Colonic mucosa (tissue), 4 donors: ENCODE results near the gene RAPGEFL1. TPM values are rescaled to one million over a fixed set of nuclear protein-coding genes. Genes with fewer than 3 reads are reported as not detected.

Experiments used
- DNase-seq: peaks from one replicate; pipeline ENCODE4 v3.0.0-alpha.2; 2020
- H3K27ac ChIP-seq: fragments of 200-600 bp; one replicate; pipeline ENCODE4 v1.8.0; 2021
- H3K27me3 ChIP-seq: fragments of 200-600 bp; one replicate; pipeline ENCODE4 v1.8.0; 2021
- H3K36me3 ChIP-seq: fragments of 200-600 bp; one replicate; pipeline ENCODE4 v1.8.0; 2021
- H3K4me1 ChIP-seq: fragments of 200-600 bp; one replicate; pipeline ENCODE4 v1.8.0; 2021; ENCODE audit warnings: mild to moderate bottlenecking
- H3K4me3 ChIP-seq: fragments of 200-600 bp; one replicate; pipeline ENCODE4 v1.8.0; 2021
- H3K9ac ChIP-seq, 2 donors: one replicate each; pipeline ENCODE4 v1.7.0; 2013; ENCODE audit warnings: control low read depth in 2 of 2, low read depth in 2 of 2, low read length in 2 of 2
- H3K9me3 ChIP-seq: fragments of 200-600 bp; one replicate; pipeline ENCODE4 v1.8.0; 2021
- CTCF ChIP-seq: fragments of 200-600 bp; IDR thresholded peaks from one replicate; pipeline ENCODE4 v1.8.0; 2022; ENCODE audit warnings: antibody characterized with exemption, mild to moderate bottlenecking
- intact Hi-C: fragments of 100-400 bp; cut with DNase I; formaldehyde crosslinking; loops from one replicate; pipeline ENCODE4 v1.14.1; 2022
- total RNA-seq, 2 donors: library from RNA; stranded (reverse); fragmentation: NEBNext Ultra II Directional in 1 of 2; extraction: Animal tissue kit (Norgen Biotek cat#: 25700) in 1 of 2; gene quantifications; one replicate each; pipeline ENCODE4 v1.2.1, GENCODE V29; 2021
- donor health status: healthy.
- donor health status: DM: no; HTN: no; CAD: no.
- donor health status: DM: no; HTN: no; CAD: no.

RAPGEFL1 gene
- 100 to 1,000 TPM in 1 of 2 donors, 10 to 100 TPM in 1; 98.2 to 108 TPM for total RNA-seq

GRCh38 chr17:40177275-40177874, at the start of gene RAPGEFL1:
RAPGEFL1 (plus strand) TSS chr17:40177470; CDS start chr17:40177862, 392 bp downstream.
- intact Hi-C loops: no loop called here
- peak; percentile 93 for DNase-seq
- Histone ChIP-seq H3K27ac (peak within 1 kb of the TSS; percentile 86), H3K4me1 (peaks cover 11% of the 10 kb centered on the region), H3K9me3 (no peaks in the 10 kb centered on the region), H3K27me3 (no peaks in the 10 kb centered on the region), H3K36me3 (no peaks in the 10 kb centered on the region), H3K9ac (peak within 1 kb of the TSS; percentile 58 to 88), H3K4me3 (peak within 1 kb of the TSS; percentile 48)
- no peak for TF ChIP-seq CTCF

GRCh38 chr17:40129498-40129897, 47.8 kb upstream of the RAPGEFL1 start:
- no peak overlapping the region for H3K9ac ChIP-seq
- intact Hi-C loops: no loop called here
- H3K36me3 ChIP-seq: peaks cover 7% of the 10 kb centered on the region
- TF ChIP-seq CTCF: no peak
- H3K27ac ChIP-seq: no peak overlapping the region
- DNase-seq: no peak
- H3K4me3 ChIP-seq: no peak overlapping the region
- H3K4me1 ChIP-seq: no peaks in the 10 kb centered on the region
- no peaks in the 10 kb centered on the region for H3K27me3 ChIP-seq
- no peaks in the 10 kb centered on the region for H3K9me3 ChIP-seq

DNA sequence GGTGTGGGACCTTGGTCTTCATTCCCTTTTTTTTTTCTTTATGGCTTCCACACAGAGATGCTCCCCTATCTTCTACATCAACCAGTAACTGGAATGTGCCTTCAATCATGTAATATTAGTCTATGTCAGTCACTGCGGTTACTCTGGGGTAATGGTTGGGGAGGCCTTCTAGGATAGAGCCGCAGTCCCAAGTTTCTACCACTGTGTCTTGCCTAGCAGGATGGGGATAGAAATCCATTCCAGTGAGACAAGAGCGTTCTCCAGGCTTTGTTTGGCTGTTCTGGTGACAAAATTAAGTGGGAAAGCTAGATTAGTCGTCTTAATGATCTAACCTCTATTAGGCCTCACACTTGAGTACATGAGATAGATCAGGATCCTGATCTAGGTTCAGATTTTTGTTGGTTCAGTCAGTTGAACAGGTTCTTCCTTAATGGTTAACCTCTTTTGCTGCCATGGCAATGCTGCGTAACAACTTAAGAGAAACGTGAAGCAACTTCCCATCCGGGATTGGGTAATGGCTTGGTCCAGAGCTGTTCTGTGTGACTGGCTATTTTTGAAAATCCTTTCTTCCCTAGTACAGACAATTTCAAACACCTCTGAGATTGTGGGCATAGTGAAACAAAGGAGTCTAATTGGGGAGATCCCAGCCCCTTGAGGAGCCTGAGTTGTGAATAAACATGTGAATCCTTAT, 46.8 kb upstream of the RAPGEFL1 start:
- Histone ChIP-seq H3K36me3 (peaks cover 7% of the 10 kb centered on the region), H3K9me3 (no peaks in the 10 kb centered on the region), H3K4me3 (no peak overlapping the region), H3K27ac (no peak overlapping the region), H3K4me1 (no peaks in the 10 kb centered on the region), H3K9ac (no peak overlapping the region), H3K27me3 (no peaks in the 10 kb centered on the region)
- no peak for DNase-seq
- intact Hi-C loops: no loop called here
- no peak for TF ChIP-seq CTCF

DNA sequence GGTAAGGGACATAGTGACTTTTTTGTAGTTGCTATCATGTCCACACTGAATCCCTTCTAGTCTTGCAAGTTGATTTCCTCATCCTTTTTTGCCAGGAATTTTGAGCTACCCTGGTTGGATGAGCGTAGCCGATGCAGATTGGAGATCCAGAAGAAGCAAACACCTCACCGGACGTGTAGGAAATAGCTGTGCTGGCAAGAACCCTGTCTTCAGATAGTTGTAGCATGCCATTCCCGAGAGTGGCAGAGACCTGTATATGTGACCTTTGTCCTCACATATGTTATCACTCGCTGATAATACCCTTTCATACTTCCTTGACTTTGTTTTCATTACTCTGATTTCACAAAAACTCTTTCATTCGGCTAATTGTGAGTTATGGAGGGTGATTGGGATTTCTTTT, 43.1 kb upstream of the RAPGEFL1 start:
- peak overlapping the region; percentile 29 for H3K27ac ChIP-seq

DNA sequence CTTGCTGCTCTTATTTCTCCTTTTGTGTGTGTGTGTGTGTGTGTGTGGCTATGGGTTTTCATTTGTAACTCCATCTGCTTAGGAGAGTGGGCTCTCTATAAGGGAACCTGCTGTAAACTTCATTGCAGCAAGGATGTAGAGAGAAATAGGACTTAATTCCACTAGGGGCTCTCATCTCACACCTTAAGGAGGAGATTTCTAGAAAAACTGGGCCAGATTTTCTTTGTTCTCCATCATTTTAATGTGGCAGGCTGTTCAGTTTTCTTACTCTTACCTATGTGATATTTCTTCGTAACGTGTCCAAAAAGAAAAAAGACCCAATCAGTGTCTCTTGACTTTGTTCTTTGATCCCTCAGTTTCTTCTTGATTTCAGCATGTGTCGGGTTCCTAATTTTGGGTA, 41.5 kb upstream of the RAPGEFL1 start:
- no peak for TF ChIP-seq CTCF
- H3K9ac ChIP-seq: no peak overlapping the region
- intact Hi-C loops: no loop called here
- peaks cover 6% of the 10 kb centered on the region for H3K4me1 ChIP-seq
- H3K36me3 ChIP-seq: peaks cover 3% of the 10 kb centered on the region
- DNase-seq: no peak
- no peaks in the 10 kb centered on the region for H3K9me3 ChIP-seq
- H3K27ac ChIP-seq: no peak overlapping the region
- no peaks in the 10 kb centered on the region for H3K27me3 ChIP-seq
- H3K4me3 ChIP-seq: no peak overlapping the region

More for the DNA sequence above, 43.1 kb upstream of the RAPGEFL1 start:
- Histone ChIP-seq H3K9me3 (no peaks in the 10 kb centered on the region), H3K4me1 (peaks cover 3% of the 10 kb centered on the region), H3K27me3 (no peaks in the 10 kb centered on the region), H3K9ac (peak overlapping the region in 1 of 2 donors; percentile 53), H3K36me3 (peaks cover 7% of the 10 kb centered on the region), H3K4me3 (no peak overlapping the region)
- no peak for TF ChIP-seq CTCF
- peak; percentile 57 for DNase-seq
- intact Hi-C loops: no loop called here
